22Rv1 (cell line): ENCODE results near the gene CDC14A.

Experiments
- H3K27ac ChIP-seq: fragments of 450-650 bp; 2 replicates; pipeline ENCODE4 v1.5.1; 2017
- CTCF ChIP-seq: fragments of 450-650 bp; IDR thresholded peaks from 2 replicates; pipeline ENCODE4 v1.5.1; 2017; ENCODE audit warnings: mild to moderate bottlenecking
- ZFX ChIP-seq: fragments of 450-650 bp; IDR thresholded peaks from 2 replicates; pipeline ENCODE4 v1.6.1; 2017; ENCODE audit warnings: antibody characterized with exemption, borderline replicate concordance

The CDC14A gene

GRCh38 chr1:100340494-100340893, 11.8 kb upstream of the CDC14A start:
- no peak for TF ChIP-seq CTCF
- no peak for TF ChIP-seq ZFX
- H3K27ac ChIP-seq = no peak overlapping the region

- no peak overlapping the region for H3K27ac ChIP-seq
- TF ChIP-seq CTCF (no peak), ZFX (no peak)
These were observed 10.0 kb upstream of the CDC14A start for GRCh38 chr1:100342348-100342747.

DNA sequence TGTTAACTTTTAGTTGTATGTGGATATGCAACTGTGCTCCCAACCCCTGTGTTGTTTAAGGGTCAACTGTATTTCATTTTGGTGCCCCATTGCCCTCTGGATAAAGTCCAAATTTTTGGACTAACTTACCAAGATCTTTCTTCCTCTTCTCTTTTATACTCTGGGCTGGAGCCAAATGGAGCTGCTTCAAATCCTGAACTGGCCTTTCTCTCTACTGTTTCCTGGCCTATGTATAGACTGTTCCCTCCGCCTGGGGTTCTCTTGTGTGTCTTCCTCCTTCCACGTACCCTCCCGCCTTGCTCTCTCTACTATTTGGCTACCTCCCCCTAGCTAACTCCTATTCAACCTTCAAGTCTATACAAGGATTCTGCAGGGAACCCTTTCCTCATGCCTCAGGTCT, 8.4 kb upstream of the CDC14A start:
- no peak overlapping the region for H3K27ac ChIP-seq
- no peak for TF ChIP-seq CTCF
- TF ChIP-seq ZFX = no peak

GRCh38 chr1:100344774-100345173, 7.5 kb upstream of the CDC14A start:
- TF ChIP-seq ZFX (no peak), CTCF (no peak)
- no peak overlapping the region for H3K27ac ChIP-seq

- no peak overlapping the region for H3K27ac ChIP-seq
- TF ChIP-seq ZFX = no peak
- TF ChIP-seq CTCF = no peak
These were observed 5.9 kb upstream of the CDC14A start for GRCh38 chr1:100346387-100346786.

DNA sequence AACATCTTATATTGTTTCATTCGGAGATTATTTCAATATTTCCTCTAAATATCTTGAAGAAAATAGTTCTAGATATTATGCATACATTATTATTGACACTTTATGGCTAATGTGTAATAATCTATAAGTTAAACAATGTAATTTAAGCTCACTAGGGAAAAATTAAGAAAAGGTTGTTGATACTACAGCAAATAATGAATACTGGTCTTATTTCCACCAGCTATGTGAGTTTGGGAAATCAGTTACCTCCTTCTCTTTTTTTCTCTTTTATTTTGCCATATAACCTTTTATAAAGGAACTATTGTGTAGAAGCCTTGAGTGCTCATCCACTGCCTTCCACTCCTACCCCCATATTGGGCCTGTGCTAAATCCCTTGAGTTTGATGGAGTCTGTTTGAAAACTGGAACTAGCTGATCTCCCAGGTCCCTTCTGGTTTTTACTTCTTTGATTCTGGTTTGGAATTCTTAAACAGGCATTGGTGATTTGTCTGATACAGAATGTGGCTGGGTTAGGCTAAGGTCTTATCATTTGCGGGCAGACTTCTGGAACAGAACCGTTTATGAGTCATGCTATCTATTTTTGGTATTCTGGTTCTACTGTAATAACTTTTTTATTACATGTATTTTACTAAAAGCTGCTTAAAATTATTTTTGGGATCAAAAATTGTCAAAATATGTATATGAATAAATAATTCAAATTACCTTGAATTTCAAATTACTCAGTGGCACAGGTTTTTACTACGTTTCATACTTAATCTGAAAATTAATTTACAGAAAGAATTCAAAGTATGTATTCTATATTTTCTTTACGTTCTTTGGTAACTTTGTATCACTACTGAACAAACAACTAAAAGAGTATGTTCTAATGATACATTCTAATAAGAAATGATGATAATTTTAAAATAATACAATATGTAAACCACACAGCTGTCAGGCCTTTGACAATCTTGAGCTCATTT, 5.0 kb upstream of the CDC14A start:
- TF ChIP-seq ZFX (no peak), CTCF (no peak)
- H3K27ac ChIP-seq = no peak overlapping the region

GRCh38 chr1:100348549-100349144, 3.7 kb upstream of the CDC14A start:
- no peak overlapping the region for H3K27ac ChIP-seq

More at GRCh38 chr1:100348549-100349144, 3.7 kb upstream of the CDC14A start:
- TF ChIP-seq ZFX = no peak
- TF ChIP-seq CTCF = no peak
